Kidney (tissue), 14 donors: Measurements from ENCODE around the gene SH3BP5L. TPM values are rescaled to one million over a fixed set of nuclear protein-coding genes. Genes with fewer than 3 reads are reported as not detected.

Experiments
- DNase-seq, 5 donors: peaks; one replicate each; pipeline ENCODE4 v3.0.0-alpha.2; 2013 to 2020
- FAIRE-seq: peaks from 2 replicates; lab custom pipeline; 2012; peaks lifted over from hg19 to GRCh38; lab: Jason Lieb, UNC
- H3K27ac ChIP-seq, 2 donors: one replicate each; pipeline ENCODE4 v1.7.0; 2013; ENCODE audit warnings: low read depth in 2 of 2, low read length in 2 of 2, inconsistent platforms in 1 of 2
- H3K27me3 ChIP-seq: one replicate; pipeline ENCODE4 v1.7.1; 2013; ENCODE audit warnings: low read length, inconsistent platforms; ENCODE audit not compliant: control insufficient read depth, insufficient read depth
- H3K36me3 ChIP-seq, 3 donors: one replicate each; pipeline versions ENCODE4 v1.7.0 to v1.7.1; 2013; ENCODE audit warnings: low read length in 3 of 3, control low read depth in 1 of 3, inconsistent platforms in 1 of 3; ENCODE audit not compliant: insufficient read depth in 3 of 3, control insufficient read depth in 2 of 3
- H3K4me1 ChIP-seq, 3 donors: one replicate each; pipeline versions ENCODE4 v1.7.0 to v1.7.1; 2013; ENCODE audit warnings: low read length in 3 of 3, inconsistent platforms in 1 of 3, low read depth in 1 of 3; ENCODE audit not compliant: control insufficient read depth in 2 of 3, insufficient read depth in 2 of 3
- H3K4me3 ChIP-seq, 3 donors: one replicate each; pipeline versions ENCODE4 v1.7.0 to v1.8.1; 2013; ENCODE audit warnings: low read length in 3 of 3, control low read depth in 1 of 3, inconsistent platforms in 1 of 3
- H3K9ac ChIP-seq, 3 donors: one replicate each; pipeline versions ENCODE4 v1.7.0 to v1.7.1; 2013; ENCODE audit warnings: low read length in 3 of 3, control low read depth in 1 of 3, inconsistent platforms in 1 of 3
- H3K9me3 ChIP-seq, 3 donors: one replicate each; pipeline versions ENCODE4 v1.7.0 to v1.7.1; 2013; ENCODE audit warnings: low read length in 3 of 3, control low read depth in 1 of 3, inconsistent platforms in 1 of 3; ENCODE audit not compliant: control insufficient read depth in 2 of 3, insufficient read depth in 1 of 3
- CTCF ChIP-seq: IDR thresholded peaks from 3 replicates; pipeline ENCODE4 v1.5.1; 2012; ENCODE audit warnings: mild to moderate bottlenecking, moderate library complexity, borderline replicate concordance; ENCODE audit not compliant: insufficient read depth; ENCODE audit errors: extremely low read depth
- intact Hi-C: fragments of 100-400 bp; cut with DNase I; formaldehyde crosslinking; loops from one replicate; pipeline ENCODE4 v1.11.1; 2022
- polyA plus RNA-seq: library from polyadenylated mRNA; stranded (reverse); fragments of 350-450 nt; fragmentation: Illumina TruSeq; extraction: RNeasy Lipid Tissue Mini Kit (QIAGEN cat#74804); gene quantifications from one replicate; pipeline ENCODE4 v1.2.3, GENCODE V29; 2014; ENCODE audit warnings: low read depth, low replicate concordance; ENCODE audit not compliant: insufficient read depth
- total RNA-seq: library from RNA; stranded (reverse); fragmentation: NEBNext Ultra II Directional; extraction: Animal tissue kit (Norgen Biotek cat#: 25700); gene quantifications from one replicate; pipeline ENCODE4 v1.2.1, GENCODE V29; 2021
- donor health status: control.
- donor health status: control.
- donor health status: control.
- donor health status: control.
- donor health status: control.
- donor health status: DM: yes; HTN: yes; CAD: no.
- donor health status: Normal renal cell carcinoma (clear cell type).

The SH3BP5L gene
- total and polyA plus RNA-seq, 2 donors from 2014 or later, result 16.6 to 24.9 TPM

- DNase-seq, result no peak
- no peak overlapping the region for H3K9ac ChIP-seq
- no peak for FAIRE-seq
- peaks cover 0 to 2% (median 0%) of the 10 kb centered on the region in 3 donors for H3K9me3 ChIP-seq
- no peak for TF ChIP-seq CTCF
- intact Hi-C loops, result no loop called here
- H3K4me3 ChIP-seq, result no peak overlapping the region
- no peaks in the 10 kb centered on the region for H3K36me3 ChIP-seq
- no peaks in the 10 kb centered on the region for H3K27me3 ChIP-seq
- H3K4me1 ChIP-seq, result peaks cover 0 to 13% (median 4%) of the 10 kb centered on the region in 3 donors
- H3K27ac ChIP-seq, result peak overlapping the region in 1 of 2 donors; percentile 4
Measured at GRCh38 chr1:248782416-248783141, 43.1 kb downstream of the SH3BP5L start.

GRCh38 chr1:248779350-248779749 is 46.4 kb downstream of the SH3BP5L start:
- TF ChIP-seq CTCF, result no peak
- Histone ChIP-seq H3K4me1 (peaks cover 0 to 16% (median 4%) of the 10 kb centered on the region in 3 donors), H3K4me3 (no peak overlapping the region), H3K27me3 (no peaks in the 10 kb centered on the region), H3K27ac (no peak overlapping the region), H3K36me3 (no peaks in the 10 kb centered on the region), H3K9me3 (peaks cover 0 to 3% (median 2%) of the 10 kb centered on the region in 3 donors), H3K9ac (no peak overlapping the region)
- FAIRE-seq, result no peak
- DNase-seq, result no peak
- intact Hi-C loops, result no loop called here

GRCh38 chr1:248778906-248779305 is 46.8 kb downstream of the SH3BP5L start:
- no peak overlapping the region for H3K9ac ChIP-seq
- intact Hi-C loops, result no loop called here
- no peaks in the 10 kb centered on the region for H3K27me3 ChIP-seq
- H3K4me3 ChIP-seq, result no peak overlapping the region
- H3K9me3 ChIP-seq, result peaks cover 0 to 3% (median 2%) of the 10 kb centered on the region in 3 donors
- H3K27ac ChIP-seq, result no peak overlapping the region
- no peak for DNase-seq
- FAIRE-seq, result no peak
- peaks cover 0 to 16% (median 4%) of the 10 kb centered on the region in 3 donors for H3K4me1 ChIP-seq
- no peaks in the 10 kb centered on the region for H3K36me3 ChIP-seq
- TF ChIP-seq CTCF, result no peak

GRCh38 chr1:248776991-248777390 is 48.7 kb downstream of the SH3BP5L start:
- H3K27ac ChIP-seq, result peak overlapping the region in 1 of 2 donors; percentile 12
- intact Hi-C loops, result no loop called here
- peaks cover 0 to 3% (median 2%) of the 10 kb centered on the region in 3 donors for H3K9me3 ChIP-seq
- no peak overlapping the region for H3K4me3 ChIP-seq
- FAIRE-seq (no peak), DNase-seq (no peak)
- H3K36me3 ChIP-seq, result no peaks in the 10 kb centered on the region
- no peaks in the 10 kb centered on the region for H3K27me3 ChIP-seq
- TF ChIP-seq CTCF, result no peak
- peaks cover 0 to 10% (median 0%) of the 10 kb centered on the region in 3 donors for H3K4me1 ChIP-seq
- no peak overlapping the region for H3K9ac ChIP-seq
